PFSK-1 (cell line): Measurements from ENCODE around the gene FRMD4A.

Experiments
- FOXP2 ChIP-seq: optimal IDR thresholded peaks from 2 replicates; pipeline ENCODE3; 2011; ENCODE audit warnings: borderline replicate concordance, control low read depth, inconsistent platforms; ENCODE audit not compliant: insufficient read depth; ENCODE audit errors: extremely low read length, extremely low read depth
- REST ChIP-seq, 2 experiments: IDR thresholded peaks; 2 replicates each; pipeline versions ENCODE4 v1.6.1 to v1.8.0; 2011 to 2012; ENCODE audit warnings: low read depth in 2 of 2, low read length in 2 of 2, control low read depth in 1 of 2, inconsistent platforms in 1 of 2, mild to moderate bottlenecking in 1 of 2, moderate library complexity in 1 of 2; ENCODE audit not compliant: insufficient read depth in 1 of 2

- TF ChIP-seq FOXP2 (no peak), REST (IDR thresholded peaks at IDR 0.05; ENCODE audit: insufficient read depth in 1 of 2, low read depth in 2 of 2, low read length in 2 of 2) (no peak)
Measured at GRCh38 chr10:14327527-14327926, 3.2 kb downstream of the FRMD4A start.
